GM20000 (cell line): ENCODE results near the gene PNPLA5.
"Not testable (repeated sequence)": the region's sequence is repeated elsewhere in the genome, so short reads cannot be mapped to it uniquely, and the experiment has no call there.

Experiments used
- DNase-seq: peaks from one replicate; pipeline ENCODE4 v3.0.0; 2012; ENCODE audit warnings: low spot score
- TF ChIP-seq, protein P1 (sequence below): IDR thresholded peaks from 2 replicates; pipeline ENCODE4 v1.5.1; 2012; ENCODE audit warnings: mild to moderate bottlenecking, control low read depth; ENCODE audit errors: extremely low read depth, missing control alignments

Gene PNPLA5

DNA sequence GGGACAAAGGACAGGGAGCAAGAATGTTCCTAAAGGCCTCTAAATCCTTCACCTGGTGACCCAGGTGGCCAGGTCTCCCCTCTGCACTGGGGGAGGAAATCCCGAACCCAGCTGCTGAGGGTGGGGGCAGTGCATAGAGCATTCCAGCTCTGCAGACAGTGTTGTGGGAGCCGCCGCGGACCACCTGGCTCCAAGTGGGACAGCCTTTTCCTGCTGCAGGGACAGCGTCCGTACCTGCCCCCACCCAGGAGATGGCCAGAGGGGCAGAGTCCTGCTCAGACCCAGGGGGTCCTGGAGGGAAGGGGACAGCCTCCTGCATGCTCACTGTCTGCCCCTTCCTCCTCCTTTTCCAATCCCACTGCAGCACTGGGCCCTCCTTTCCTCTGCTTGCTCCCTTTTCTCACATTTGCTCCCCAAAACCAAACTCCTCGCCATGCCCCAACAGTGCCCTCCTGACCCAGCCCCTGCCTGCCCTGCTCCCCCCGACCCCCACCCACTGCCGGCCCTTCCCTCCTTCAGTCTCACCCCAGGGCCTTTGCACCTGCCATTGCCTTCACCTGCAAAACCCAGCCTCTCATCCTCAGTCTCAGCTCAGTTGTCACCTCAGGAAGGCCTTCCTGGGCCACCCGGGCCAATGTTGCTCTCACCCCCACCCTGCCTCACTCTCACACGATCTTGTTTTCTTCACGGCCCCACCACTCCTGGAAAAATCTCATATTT lies 12.8 kb downstream of the PNPLA5 start:
- TF ChIP-seq, protein P1, sequence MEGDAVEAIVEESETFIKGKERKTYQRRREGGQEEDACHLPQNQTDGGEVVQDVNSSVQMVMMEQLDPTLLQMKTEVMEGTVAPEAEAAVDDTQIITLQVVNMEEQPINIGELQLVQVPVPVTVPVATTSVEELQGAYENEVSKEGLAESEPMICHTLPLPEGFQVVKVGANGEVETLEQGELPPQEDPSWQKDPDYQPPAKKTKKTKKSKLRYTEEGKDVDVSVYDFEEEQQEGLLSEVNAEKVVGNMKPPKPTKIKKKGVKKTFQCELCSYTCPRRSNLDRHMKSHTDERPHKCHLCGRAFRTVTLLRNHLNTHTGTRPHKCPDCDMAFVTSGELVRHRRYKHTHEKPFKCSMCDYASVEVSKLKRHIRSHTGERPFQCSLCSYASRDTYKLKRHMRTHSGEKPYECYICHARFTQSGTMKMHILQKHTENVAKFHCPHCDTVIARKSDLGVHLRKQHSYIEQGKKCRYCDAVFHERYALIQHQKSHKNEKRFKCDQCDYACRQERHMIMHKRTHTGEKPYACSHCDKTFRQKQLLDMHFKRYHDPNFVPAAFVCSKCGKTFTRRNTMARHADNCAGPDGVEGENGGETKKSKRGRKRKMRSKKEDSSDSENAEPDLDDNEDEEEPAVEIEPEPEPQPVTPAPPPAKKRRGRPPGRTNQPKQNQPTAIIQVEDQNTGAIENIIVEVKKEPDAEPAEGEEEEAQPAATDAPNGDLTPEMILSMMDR: no peak

GRCh38 chr22:43878079-43878795 lies 13.6 kb downstream of the PNPLA5 start:
- TF ChIP-seq, protein P1: no peak
- DNase-seq: no peak

More for the DNA sequence above, 12.8 kb downstream of the PNPLA5 start:
- no peak for DNase-seq

GRCh38 chr22:43876866-43877509 lies 14.8 kb downstream of the PNPLA5 start:
- no peak for DNase-seq
- TF ChIP-seq, protein P1: no peak

GRCh38 chr22:43869799-43870198 lies 22.0 kb downstream of the PNPLA5 start:
- no peak for DNase-seq
- TF ChIP-seq, protein P1: no peak

DNA sequence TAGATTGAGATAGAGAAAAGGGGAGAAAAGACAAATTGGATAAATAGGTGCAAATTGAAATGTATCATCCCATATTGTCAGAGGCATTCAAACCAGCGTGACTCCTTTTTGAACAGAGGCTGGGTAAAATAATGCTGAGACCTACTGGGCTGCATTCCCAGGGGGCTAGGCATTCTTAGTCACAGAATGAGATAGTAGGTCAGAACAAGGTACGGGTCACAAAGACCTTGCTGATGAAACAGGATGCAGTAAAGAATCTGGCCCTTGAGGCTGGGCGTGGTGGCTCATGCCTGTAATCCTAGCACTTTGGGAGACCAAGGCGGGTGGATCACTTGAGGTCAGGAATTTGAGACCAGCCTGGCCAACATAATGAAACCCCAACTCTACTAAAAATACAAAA lies 22.8 kb downstream of the PNPLA5 start:
- not testable (repeated sequence) for DNase-seq

DNA sequence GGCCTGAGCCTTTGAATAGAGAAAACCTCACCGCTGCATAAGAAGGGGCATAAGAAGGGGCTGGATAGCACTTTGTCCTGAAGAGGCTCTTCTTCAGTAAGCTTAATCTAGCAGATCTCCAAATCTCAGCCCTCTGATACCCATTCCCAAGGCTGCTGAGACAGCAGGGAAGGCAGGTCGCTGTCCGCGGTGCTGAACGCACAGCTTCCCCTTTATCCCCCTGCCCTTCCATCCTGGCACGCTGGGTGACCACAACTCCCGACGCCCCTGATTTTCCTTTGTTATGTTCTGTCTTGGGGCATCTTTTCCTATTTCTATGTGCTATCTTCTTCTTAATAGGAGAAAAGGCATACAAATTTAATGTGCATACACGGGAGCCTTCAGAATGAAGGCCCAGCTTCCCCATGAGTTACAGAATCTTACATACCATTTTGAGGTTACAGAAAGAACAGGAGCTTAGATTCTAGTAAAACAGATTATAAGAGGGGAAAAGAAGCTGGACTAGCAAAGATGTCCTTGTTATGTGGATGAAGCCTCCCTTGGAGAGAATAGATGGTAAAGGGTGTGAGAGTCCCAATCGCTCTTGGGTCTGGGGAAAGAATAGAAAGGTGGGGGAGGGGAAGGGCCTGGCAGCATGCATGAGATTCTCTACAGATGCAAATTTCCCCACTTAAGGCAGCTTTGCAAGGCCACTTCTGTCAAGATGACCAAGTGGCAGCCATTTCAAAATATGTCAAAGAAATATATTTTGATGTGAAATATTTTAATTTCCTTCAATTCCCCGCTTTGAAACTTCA lies 23.8 kb downstream of the PNPLA5 start:
- TF ChIP-seq, protein P1: no peak
- peak; percentile 68 for DNase-seq

- TF ChIP-seq, protein P1: no peak
- no peak for DNase-seq
These were observed 29.0 kb downstream of the PNPLA5 start for GRCh38 chr22:43862882-43863202.
